T-helper 17 cell (primary cell): ENCODE results near the gene RPTN. TPM values are rescaled to one million over a fixed set of nuclear protein-coding genes. Genes with fewer than 3 reads are reported as not detected.

Source experiments
- total RNA-seq, 4 donors: library from RNA in 2 of 4; stranded (reverse) in 2 of 4; gene quantifications; one replicate each; pipeline ENCODE4 v1.2.3 and lab custom pipeline; 2022 to 2026

Gene RPTN
- total RNA-seq, 2 donors from 2014 or later, result not detected

Other genes with a start within 250 kb of the RPTN start
- gene THEM4, start 249.7 kb downstream of the RPTN start, total RNA-seq, result 10 to 100 TPM; 42.2 to 57.3 TPM
- 100 to 1,000 TPM; 317 to 349 TPM for gene S100A10, start 165.4 kb downstream of the RPTN start, total RNA-seq
- 100 to 1,000 TPM in 1 of 2 donors, 10 to 100 TPM in 1; 76.4 to 117 TPM for gene S100A11, start 122.2 kb downstream of the RPTN start, total RNA-seq
- gene TCHHL1, start 70.2 kb downstream of the RPTN start, total RNA-seq, result not detected
- under 1 TPM in 1 of 2 donors, not detected in 1; 0.05 TPM for gene TCHH, start 43.8 kb downstream of the RPTN start, total RNA-seq
- not detected for gene HRNR, start 65.0 kb upstream of the RPTN start, total RNA-seq
- not detected for gene FLG, start 166.0 kb upstream of the RPTN start, total RNA-seq
- not detected for gene FLG2, start 200.8 kb upstream of the RPTN start, total RNA-seq